Measurements from ENCODE around the gene CD59.
"Not testable (repeated sequence)": the region's sequence is repeated elsewhere in the genome, so short reads cannot be mapped to it uniquely, and the experiment has no call there.

CD59 gene

GRCh38 chr11:33709466-33709865 is 26.8 kb downstream of the CD59 start:
- H3K79me2 ChIP-seq (ENCODE audit: insufficient read depth, low read length), result no peaks in the 10 kb centered on the region

GRCh38 chr11:33708985-33709384 is 27.2 kb downstream of the CD59 start:
- H3K9me2 ChIP-seq (replicated peaks; ENCODE audit: low read depth, low read length), result no peaks in the 10 kb centered on the region
- H3F3A ChIP-seq (ENCODE audit: low read depth), result no peaks in the 10 kb centered on the region
- no peak overlapping the region for H3K4me3 ChIP-seq (ENCODE audit: low read length, poor library complexity, severe bottlenecking)
- H2AFZ ChIP-seq (ENCODE audit: low read length), result no peak overlapping the region
- TF ChIP-seq, protein P1, sequence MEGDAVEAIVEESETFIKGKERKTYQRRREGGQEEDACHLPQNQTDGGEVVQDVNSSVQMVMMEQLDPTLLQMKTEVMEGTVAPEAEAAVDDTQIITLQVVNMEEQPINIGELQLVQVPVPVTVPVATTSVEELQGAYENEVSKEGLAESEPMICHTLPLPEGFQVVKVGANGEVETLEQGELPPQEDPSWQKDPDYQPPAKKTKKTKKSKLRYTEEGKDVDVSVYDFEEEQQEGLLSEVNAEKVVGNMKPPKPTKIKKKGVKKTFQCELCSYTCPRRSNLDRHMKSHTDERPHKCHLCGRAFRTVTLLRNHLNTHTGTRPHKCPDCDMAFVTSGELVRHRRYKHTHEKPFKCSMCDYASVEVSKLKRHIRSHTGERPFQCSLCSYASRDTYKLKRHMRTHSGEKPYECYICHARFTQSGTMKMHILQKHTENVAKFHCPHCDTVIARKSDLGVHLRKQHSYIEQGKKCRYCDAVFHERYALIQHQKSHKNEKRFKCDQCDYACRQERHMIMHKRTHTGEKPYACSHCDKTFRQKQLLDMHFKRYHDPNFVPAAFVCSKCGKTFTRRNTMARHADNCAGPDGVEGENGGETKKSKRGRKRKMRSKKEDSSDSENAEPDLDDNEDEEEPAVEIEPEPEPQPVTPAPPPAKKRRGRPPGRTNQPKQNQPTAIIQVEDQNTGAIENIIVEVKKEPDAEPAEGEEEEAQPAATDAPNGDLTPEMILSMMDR (conservative IDR thresholded peaks at IDR 0.05; ENCODE audit: low read length), result no peak
- peaks cover 60% of the 10 kb centered on the region; the same call in 1 of the 2 replicates for H3K36me3 ChIP-seq (ENCODE audit: insufficient read depth, low read length)
- no peaks in the 10 kb centered on the region for H3K9me3 ChIP-seq (ENCODE audit: insufficient read depth, low read depth, low read length)
- no peaks in the 10 kb centered on the region for H4K20me1 ChIP-seq (ENCODE audit: insufficient read depth, low read length, poor library complexity, severe bottlenecking)
- H3K4me1 ChIP-seq (ENCODE audit: insufficient read depth, low read length, poor library complexity, severe bottlenecking), result no peaks in the 10 kb centered on the region
- H3K9ac ChIP-seq (ENCODE audit: low read depth, low read length, poor library complexity, severe bottlenecking), result no peak overlapping the region
- no peak overlapping the region for H3K4me2 ChIP-seq (ENCODE audit: low read depth, low read length, poor library complexity, severe bottlenecking)
- H3K27me3 ChIP-seq (ENCODE audit: insufficient read depth, low read length, poor library complexity, severe bottlenecking), result no peaks in the 10 kb centered on the region
- H3K79me2 ChIP-seq (ENCODE audit: insufficient read depth, low read length), result no peaks in the 10 kb centered on the region

More at GRCh38 chr11:33709466-33709865, 26.8 kb downstream of the CD59 start:
- Histone ChIP-seq H3K9me3 (ENCODE audit: insufficient read depth, low read depth, low read length) (no peaks in the 10 kb centered on the region), H3K27me3 (ENCODE audit: insufficient read depth, low read length, poor library complexity, severe bottlenecking) (no peaks in the 10 kb centered on the region), H2AFZ (ENCODE audit: low read length) (no peak overlapping the region), H3K4me2 (ENCODE audit: low read depth, low read length, poor library complexity, severe bottlenecking) (no peak overlapping the region), H3K4me1 (ENCODE audit: insufficient read depth, low read length, poor library complexity, severe bottlenecking) (no peaks in the 10 kb centered on the region), H3F3A (ENCODE audit: low read depth) (no peaks in the 10 kb centered on the region), H3K9me2 (replicated peaks; ENCODE audit: low read depth, low read length) (no peaks in the 10 kb centered on the region), H3K4me3 (ENCODE audit: low read length, poor library complexity, severe bottlenecking) (no peak overlapping the region), H4K20me1 (ENCODE audit: insufficient read depth, low read length, poor library complexity, severe bottlenecking) (no peaks in the 10 kb centered on the region), H3K9ac (ENCODE audit: low read depth, low read length, poor library complexity, severe bottlenecking) (no peak overlapping the region), H3K36me3 (ENCODE audit: insufficient read depth, low read length) (peaks cover 65% of the 10 kb centered on the region; the same call in 1 of the 2 replicates)
- TF ChIP-seq EZH2phosphoT487 (IDR thresholded peaks at IDR 0.05; ENCODE audit: borderline replicate concordance), result no peak
- TF ChIP-seq, protein P1 (conservative IDR thresholded peaks at IDR 0.05; ENCODE audit: low read length), result no peak

DNA sequence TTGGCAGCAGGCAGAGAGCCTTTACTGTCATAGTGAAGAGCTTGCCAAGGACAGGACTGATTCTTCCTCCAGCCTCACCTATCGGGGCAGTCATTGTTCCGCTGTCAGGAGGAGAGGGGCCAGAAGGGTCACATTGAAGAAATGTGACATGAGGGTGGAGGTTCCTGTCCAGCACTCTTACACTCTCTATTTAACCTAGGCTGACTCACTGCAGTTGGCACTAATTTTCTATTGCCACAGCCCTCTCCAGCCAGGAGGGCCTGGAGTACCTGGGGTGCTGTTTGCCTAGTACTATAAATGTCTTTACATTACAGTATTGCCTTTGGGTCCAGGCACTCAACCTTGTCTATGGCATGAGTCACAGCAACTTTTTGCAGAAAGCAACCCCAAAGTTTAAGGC is 28.4 kb downstream of the CD59 start:
- H4K20me1 ChIP-seq (ENCODE audit: insufficient read depth, low read length, poor library complexity, severe bottlenecking); H3F3A ChIP-seq (ENCODE audit: low read depth); H3K9me2 ChIP-seq (replicated peaks; ENCODE audit: low read depth, low read length); H3K27me3 ChIP-seq (ENCODE audit: insufficient read depth, low read length, poor library complexity, severe bottlenecking); H3K4me2 ChIP-seq (ENCODE audit: low read depth, low read length, poor library complexity, severe bottlenecking); H3K4me3 ChIP-seq (ENCODE audit: low read length, poor library complexity, severe bottlenecking); H3K9ac ChIP-seq (ENCODE audit: low read depth, low read length, poor library complexity, severe bottlenecking); H3K79me2 ChIP-seq (ENCODE audit: insufficient read depth, low read length); H2AFZ ChIP-seq (ENCODE audit: low read length); H3K4me1 ChIP-seq (ENCODE audit: insufficient read depth, low read length, poor library complexity, severe bottlenecking); H3K9me3 ChIP-seq (ENCODE audit: insufficient read depth, low read depth, low read length): not testable (repeated sequence)
- H3K36me3 ChIP-seq (ENCODE audit: insufficient read depth, low read length), result peaks cover 49% of the 10 kb centered on the region; the same call in 1 of the 2 replicates

- H3K4me2 ChIP-seq (ENCODE audit: low read depth, low read length, poor library complexity, severe bottlenecking), result no peak overlapping the region
- TF ChIP-seq, protein P1 (conservative IDR thresholded peaks at IDR 0.05; ENCODE audit: low read length), result no peak
- peaks cover 3% of the 10 kb centered on the region for H3K4me1 ChIP-seq (ENCODE audit: insufficient read depth, low read length, poor library complexity, severe bottlenecking)
- H3K9me3 ChIP-seq (ENCODE audit: insufficient read depth, low read depth, low read length), result no peaks in the 10 kb centered on the region
- peaks cover 42% of the 10 kb centered on the region; the same call in 1 of the 2 replicates for H3K36me3 ChIP-seq (ENCODE audit: insufficient read depth, low read length)
- H3K79me2 ChIP-seq (ENCODE audit: insufficient read depth, low read length), result no peaks in the 10 kb centered on the region
- no peaks in the 10 kb centered on the region for H3F3A ChIP-seq (ENCODE audit: low read depth)
- no peaks in the 10 kb centered on the region for H3K27me3 ChIP-seq (ENCODE audit: insufficient read depth, low read length, poor library complexity, severe bottlenecking)
- H2AFZ ChIP-seq (ENCODE audit: low read length), result no peak overlapping the region
- H3K9ac ChIP-seq (ENCODE audit: low read depth, low read length, poor library complexity, severe bottlenecking), result no peak overlapping the region
- H4K20me1 ChIP-seq (ENCODE audit: insufficient read depth, low read length, poor library complexity, severe bottlenecking), result no peaks in the 10 kb centered on the region
- no peaks in the 10 kb centered on the region for H3K9me2 ChIP-seq (replicated peaks; ENCODE audit: low read depth, low read length)
- H3K4me3 ChIP-seq (ENCODE audit: low read length, poor library complexity, severe bottlenecking), result no peak overlapping the region
Measured at GRCh38 chr11:33706966-33707365, 29.3 kb downstream of the CD59 start.

Measured in Loucy (cell line).